ENCODE data around the gene IRF2.

The IRF2 gene

GRCh38 chr4:184409502-184409901, 64.8 kb downstream of the IRF2 start:
- TF ChIP-seq CTCF (IDR thresholded peaks at IDR 0.05; ENCODE audit: insufficient read depth, missing control alignments) = no peak
- FAIRE-seq = no peak
- DNase-seq (ENCODE audit: insufficient read length, low spot score) = no peak

GRCh38 chr4:184408684-184409081, 65.7 kb downstream of the IRF2 start:
- no peak for TF ChIP-seq CTCF (IDR thresholded peaks at IDR 0.05; ENCODE audit: insufficient read depth, missing control alignments)
- FAIRE-seq (no peak), DNase-seq (ENCODE audit: insufficient read length, low spot score) (no peak)

- no peak for DNase-seq (ENCODE audit: insufficient read length, low spot score)
- no peak for TF ChIP-seq CTCF (IDR thresholded peaks at IDR 0.05; ENCODE audit: insufficient read depth, missing control alignments)
- FAIRE-seq = no peak
These were observed 66.2 kb downstream of the IRF2 start for GRCh38 chr4:184408021-184408683.

- FAIRE-seq = no peak
- TF ChIP-seq CTCF (IDR thresholded peaks at IDR 0.05; ENCODE audit: insufficient read depth, missing control alignments) = no peak
- DNase-seq (ENCODE audit: insufficient read length, low spot score) = no peak
These were observed 67.4 kb downstream of the IRF2 start for GRCh38 chr4:184406958-184407391.

GRCh38 chr4:184404047-184404446, 70.3 kb downstream of the IRF2 start:
- no peak for TF ChIP-seq CTCF (IDR thresholded peaks at IDR 0.05; ENCODE audit: insufficient read depth, missing control alignments)
- no peak for FAIRE-seq
- no peak for DNase-seq (ENCODE audit: insufficient read length, low spot score)

GRCh38 chr4:184403384-184403781, 71.0 kb downstream of the IRF2 start:
- DNase-seq (ENCODE audit: insufficient read length, low spot score) (no peak), FAIRE-seq (no peak)
- TF ChIP-seq CTCF (IDR thresholded peaks at IDR 0.05; ENCODE audit: insufficient read depth, missing control alignments) = no peak

GRCh38 chr4:184402740-184403383, 71.5 kb downstream of the IRF2 start:
- FAIRE-seq (no peak), DNase-seq (ENCODE audit: insufficient read length, low spot score) (no peak)
- no peak for TF ChIP-seq CTCF (IDR thresholded peaks at IDR 0.05; ENCODE audit: insufficient read depth, missing control alignments)
